Activated CD4-positive, alpha-beta T cell treated with anti-CD3 and anti-CD28 coated beads, Interleukin-2, amount 50 U/mL, for 16 hours (primary cell): ENCODE data around the gene MYO1G.
"Not testable (repeated sequence)": the region's sequence is repeated elsewhere in the genome, so short reads cannot be mapped to it uniquely, and the experiment has no call there.

Experiments
- DNase-seq: peaks from one replicate; pipeline ENCODE4 v3.0.0-alpha.2; 2020

The MYO1G gene

GRCh38 chr7:44935016-44935415 lies 43.8 kb downstream of the MYO1G start:
- DNase-seq = no peak

DNA sequence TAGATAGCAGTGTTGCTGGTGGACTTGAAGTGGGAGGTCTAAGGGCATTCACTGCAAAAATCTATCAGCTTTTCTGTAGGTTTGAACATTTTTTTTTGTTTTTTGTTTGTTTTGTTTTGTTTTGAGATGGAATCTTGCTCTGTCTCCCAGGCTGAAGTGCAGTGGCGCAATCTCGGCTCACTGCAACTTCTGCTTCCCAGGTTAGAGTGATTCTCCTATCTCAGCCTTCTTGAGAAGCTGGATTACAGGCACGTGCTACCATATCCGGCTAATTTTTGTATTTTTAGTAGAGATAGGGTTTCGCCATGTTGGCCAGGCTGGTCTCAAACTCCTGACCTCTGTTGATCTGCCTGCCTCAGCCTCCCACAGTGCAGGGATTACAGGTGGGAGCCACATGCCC lies 44.3 kb downstream of the MYO1G start:
- not testable (repeated sequence) for DNase-seq

DNA sequence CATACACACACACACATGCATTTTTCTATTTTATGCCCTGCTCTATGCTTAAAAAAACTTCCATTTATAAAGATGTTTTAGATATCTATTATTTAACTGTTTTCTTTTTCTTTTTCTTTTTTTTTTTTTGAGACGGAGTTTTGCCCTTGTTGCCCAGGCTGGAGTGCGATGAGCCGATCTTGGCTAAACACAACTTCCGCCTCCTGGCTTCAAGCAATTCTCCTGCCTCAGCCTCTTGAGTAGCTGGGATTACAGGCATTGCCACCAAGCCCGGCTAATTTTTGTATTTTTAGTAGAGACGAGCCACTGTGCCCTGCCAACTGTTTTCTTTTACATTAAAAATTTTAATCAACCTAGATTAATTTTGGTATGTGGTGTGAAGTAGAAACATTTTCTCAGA lies 47.9 kb downstream of the MYO1G start:
- DNase-seq = no peak

DNA sequence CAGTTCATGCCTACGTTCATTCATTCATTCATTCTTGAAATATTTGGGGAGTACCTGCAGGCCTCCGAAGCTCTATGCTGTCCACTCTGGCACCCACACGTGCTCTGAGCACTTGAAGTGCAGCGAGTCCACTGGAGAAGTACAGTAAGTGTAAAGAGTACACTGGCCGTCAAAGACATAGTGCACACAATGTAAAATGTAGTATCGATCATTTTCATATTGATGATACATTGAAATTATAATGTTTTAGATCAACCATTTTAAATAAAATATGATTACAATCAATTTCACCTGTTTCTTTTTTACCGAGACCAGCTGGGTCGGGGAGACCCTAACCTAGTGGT lies 56.5 kb downstream of the MYO1G start:
- DNase-seq = no peak

DNA sequence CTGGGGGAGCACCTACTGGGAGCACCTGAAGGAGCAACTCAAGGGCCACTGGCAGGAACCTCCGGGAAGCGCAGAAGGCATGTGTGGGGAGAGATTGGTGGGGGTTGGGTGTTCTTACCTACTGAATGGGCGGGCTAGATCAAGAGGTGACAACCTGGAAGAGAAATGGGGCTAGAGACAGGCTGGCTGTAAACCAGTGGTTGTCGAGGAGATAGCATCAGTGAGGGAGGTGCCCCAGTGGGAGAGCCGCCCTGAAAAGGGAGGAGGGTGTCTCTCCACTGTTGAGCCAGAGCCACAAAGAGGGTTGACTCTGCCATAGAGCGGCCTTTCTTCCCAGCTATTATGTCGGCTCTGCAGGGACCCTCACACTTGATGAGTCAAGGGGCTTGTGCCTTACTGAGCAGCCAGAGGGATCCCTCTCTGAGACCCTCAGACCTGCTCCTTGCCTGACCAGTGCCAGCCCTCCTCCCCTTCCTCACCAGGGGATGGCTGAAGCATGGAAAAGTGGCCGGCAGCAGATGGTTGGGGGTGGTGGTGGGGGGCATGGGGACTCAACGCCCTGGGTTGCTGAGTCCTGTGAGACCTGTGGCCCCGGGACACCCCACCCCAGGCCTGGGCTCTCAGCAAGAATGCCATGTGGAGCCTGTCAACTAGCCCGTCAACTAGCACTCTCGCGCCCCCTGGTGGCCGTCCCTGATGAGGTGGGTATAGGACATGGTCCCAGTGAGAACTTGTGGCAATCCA lies 57.0 kb downstream of the MYO1G start:
- DNase-seq = peak; percentile 93

GRCh38 chr7:44920119-44920518 lies 58.7 kb downstream of the MYO1G start:
- DNase-seq = no peak

DNA sequence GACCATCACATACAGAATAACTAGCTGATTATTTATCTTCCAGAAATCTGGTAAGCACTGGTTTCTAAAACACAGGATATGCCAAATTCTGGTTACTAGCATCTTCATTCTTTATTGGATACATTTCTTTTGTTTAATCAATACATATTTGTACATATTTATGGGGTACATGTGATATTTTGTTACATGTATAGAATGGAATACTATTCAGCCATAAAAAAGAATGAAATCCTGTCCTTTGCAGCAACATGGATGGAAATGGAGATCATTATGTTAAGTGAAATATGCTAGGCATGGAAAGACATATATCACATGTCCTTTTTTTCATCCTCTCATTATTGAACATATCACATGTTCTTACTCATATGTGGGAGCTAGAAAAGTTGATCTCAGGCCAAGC lies 60.8 kb downstream of the MYO1G start:
- no peak for DNase-seq

DNA sequence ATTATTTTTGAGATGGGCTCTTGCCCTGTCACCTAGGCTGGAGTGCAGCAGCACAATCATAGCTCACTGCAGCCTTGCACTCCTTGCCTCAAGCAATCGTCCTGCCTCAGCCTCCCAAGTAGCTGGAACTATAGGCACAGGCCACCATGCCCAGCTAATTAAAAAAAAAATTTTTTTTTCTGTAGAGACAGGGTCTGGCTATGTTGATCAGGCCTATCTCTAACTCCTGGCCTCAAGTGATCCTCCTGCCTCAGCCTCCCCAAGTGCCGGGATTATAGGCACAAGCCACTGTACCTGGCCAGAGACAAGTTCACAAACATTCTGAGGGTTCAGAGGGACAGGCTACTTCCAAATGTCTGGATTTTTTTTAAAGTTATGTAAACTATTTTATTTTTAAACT lies 61.4 kb downstream of the MYO1G start:
- DNase-seq = no peak

- peak; percentile 49 for DNase-seq
Measured at GRCh38 chr7:44914992-44915607, 63.7 kb downstream of the MYO1G start.

DNA sequence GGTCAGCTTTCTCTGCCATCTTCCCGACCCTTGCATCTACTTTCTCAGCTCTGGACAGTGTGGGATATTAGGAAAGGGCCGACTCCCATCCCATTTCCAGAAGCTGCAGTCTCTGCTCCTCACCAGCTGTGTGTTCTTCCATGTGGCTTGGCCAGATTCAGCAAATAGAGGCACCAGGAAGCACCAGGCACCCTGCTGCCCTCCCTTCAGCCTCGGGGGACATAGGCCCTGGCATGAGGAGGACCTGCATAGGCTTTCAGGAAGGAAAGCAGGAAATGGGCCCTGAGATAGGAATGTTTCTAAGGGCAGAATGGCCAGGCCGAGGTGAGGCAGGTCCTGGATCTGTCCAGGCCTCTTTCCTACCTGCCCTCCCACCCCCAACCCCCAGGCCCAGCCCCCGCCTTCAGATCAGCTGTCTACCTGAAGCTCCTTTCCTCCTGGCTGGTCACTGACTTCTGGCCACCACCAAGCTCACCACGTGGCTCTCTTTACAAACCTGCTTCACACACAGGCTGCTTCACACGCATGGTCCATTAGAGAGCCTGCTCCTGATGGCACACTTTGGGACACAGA lies 66.0 kb downstream of the MYO1G start:
- DNase-seq = no peak
